ENCODE measurements around the gene PCDHGB1. TPM values are rescaled to one million over a fixed set of nuclear protein-coding genes. Genes with fewer than 3 reads are reported as not detected.
"Not testable (repeated sequence)": the region's sequence is repeated elsewhere in the genome, so short reads cannot be mapped to it uniquely, and the experiment has no call there.

PCDHGB1 gene
- total RNA-seq, 1 experiment from 2014 or later = 5.6 TPM

- H3K4me1 Mint-ChIP-seq; H3K4me3 Mint-ChIP-seq; H3K27ac Mint-ChIP-seq; H3K27me3 Mint-ChIP-seq (ENCODE audit: low read depth); POLR2A ChIA-PET; DNase-seq (ENCODE audit: low spot score): not testable (repeated sequence)
- Mint-ChIP-seq H3K9me3 (peaks cover 53% of the 10 kb centered on the region), H3K36me3 (peaks cover 54% of the 10 kb centered on the region)
- ATAC-seq = peak; percentile 41
- CTCF ChIA-PET = interaction anchor here (0.6 to 2.6 kb wide), 6 partner anchors 12 to 188 kb away, joined by 3 to 19 read pairs (median 6); partner anchors contain the start of genes PCDHGA10 and PCDHGB4
- TF ChIP-seq CTCF (IDR thresholded peaks at IDR 0.05) = 0 out of 2 replicates have a peak, but pooled peaks have one; percentile 21
Measured at GRCh38 chr5:141375444-141376155, 25.7 kb downstream of the PCDHGB1 start.

- DNase-seq (ENCODE audit: low spot score) (no peak), ATAC-seq (no peak)
- peaks cover 18% of the 10 kb centered on the region for H3K27me3 Mint-ChIP-seq (ENCODE audit: low read depth)
- no peaks in the 10 kb centered on the region for H3K4me1 Mint-ChIP-seq
- CTCF ChIA-PET = interaction anchor here (0.6 to 1.9 kb wide), 12 partner anchors 12 to 247 kb away, joined by 3 to 5 read pairs (median 4); partner anchors contain the start of genes PCDHB14, PCDHB15, PCDHB5 and PCDHGA10
- H3K36me3 Mint-ChIP-seq = peaks cover 30% of the 10 kb centered on the region
- no peak for TF ChIP-seq MLX (CRISPR knock-in tag; IDR thresholded peaks at IDR 0.05)
- TF ChIP-seq ZNF317 (CRISPR knock-in tag; IDR thresholded peaks at IDR 0.05; ENCODE audit: borderline replicate concordance, low read depth) = no peak
- no peak for TF ChIP-seq AR (CRISPR knock-in tag; IDR thresholded peaks at IDR 0.05)
- TF ChIP-seq NR2C2 (CRISPR knock-in tag; IDR thresholded peaks at IDR 0.05) = no peak
- TF ChIP-seq TEAD1 (CRISPR knock-in tag; IDR thresholded peaks at IDR 0.05) = no peak
- no peak for TF ChIP-seq ATF2 (CRISPR knock-in tag; IDR thresholded peaks at IDR 0.05; ENCODE audit: borderline replicate concordance, low read depth)
- H3K4me3 Mint-ChIP-seq = peak within 1 kb of the TSS; percentile 84
- POLR2A ChIA-PET = no interaction called here
- H3K27ac Mint-ChIP-seq = peak within 1 kb of the TSS; percentile 74; the same call in 1 of the 2 replicates
- peaks cover 42% of the 10 kb centered on the region for H3K9me3 Mint-ChIP-seq
Measured at GRCh38 chr5:141382469-141383294, 32.8 kb downstream of the PCDHGB1 start, which contains the start of gene PCDHGA7. Gene PCDHGA7 (plus strand): TSS chr5:141382742. CDS start chr5:141382900, 158 bp downstream.

GRCh38 chr5:141383345-141383744 lies 33.4 kb downstream of the PCDHGB1 start:
- POLR2A ChIA-PET = no interaction called here
- peaks cover 44% of the 10 kb centered on the region for H3K9me3 Mint-ChIP-seq
- TF ChIP-seq MXD4 (CRISPR knock-in tag; IDR thresholded peaks at IDR 0.05; ENCODE audit: borderline replicate concordance) (no peak), ARID4B (CRISPR knock-in tag; IDR thresholded peaks at IDR 0.05; ENCODE audit: borderline replicate concordance) (no peak), E2F1 (CRISPR knock-in tag; IDR thresholded peaks at IDR 0.05) (no peak), ZNF671 (CRISPR knock-in tag; IDR thresholded peaks at IDR 0.05) (no peak), MYBL2 (CRISPR knock-in tag; IDR thresholded peaks at IDR 0.05) (no peak), ZSCAN18 (CRISPR knock-in tag; IDR thresholded peaks at IDR 0.05) (no peak)

More at GRCh38 chr5:141383345-141383744, 33.4 kb downstream of the PCDHGB1 start:
- peaks cover 33% of the 10 kb centered on the region for H3K36me3 Mint-ChIP-seq
- H3K27me3 Mint-ChIP-seq (ENCODE audit: low read depth) = peaks cover 20% of the 10 kb centered on the region
- no peak overlapping the region for H3K27ac Mint-ChIP-seq
- H3K4me1 Mint-ChIP-seq = 0 out of 2 replicates have a peak, but pooled peaks cover under 1% of the 10 kb centered on the region
- CTCF ChIA-PET = interaction anchor here (0.8 to 1.9 kb wide), 10 partner anchors 13 to 248 kb away, joined by 3 to 5 read pairs (median 4); partner anchors contain the start of genes PCDHB14, PCDHB15, PCDHB5 and PCDHGA10
- ATAC-seq (no peak), DNase-seq (ENCODE audit: low spot score) (no peak)
- H3K4me3 Mint-ChIP-seq = peak overlapping the region; percentile 84

All from WTC11 (cell line).